HL-60 (cell line): ENCODE results near the gene ZFYVE9.
"Not testable (repeated sequence)": the region's sequence is repeated elsewhere in the genome, so short reads cannot be mapped to it uniquely, and the experiment has no call there.

Experiments used
- DNase-seq, 2 experiments: peaks; one replicate each; pipeline ENCODE4 v3.0.0-alpha.2; 2010 to 2020; ENCODE audit warnings: low read depth in 1 of 2, low spot score in 1 of 2
- H3K27ac ChIP-seq: fragments of 250-450 bp; sonication (Bioruptor Pico); replicated peaks from 2 replicates; pipeline ENCODE4 v1.5.1; 2020; ENCODE audit warnings: mild to moderate bottlenecking, moderate library complexity
- H3K27me3 ChIP-seq: fragments of 250-450 bp; sonication (Bioruptor Pico); 2 replicates; pipeline ENCODE4 v1.5.1; 2021; ENCODE audit warnings: mild to moderate bottlenecking, moderate library complexity; ENCODE audit not compliant: insufficient read depth, poor library complexity, severe bottlenecking
- H3K4me3 ChIP-seq: replicated peaks from 2 replicates; pipeline ENCODE4 v1.5.1; 2011; ENCODE audit warnings: mild to moderate bottlenecking, control low read depth, low read length; ENCODE audit not compliant: insufficient read depth
- CTCF ChIP-seq: IDR thresholded peaks from one replicate; pipeline ENCODE4 v1.5.1; 2011; ENCODE audit warnings: low read length, control low read depth, inconsistent platforms; ENCODE audit not compliant: insufficient read depth
- GABPA ChIP-seq: IDR thresholded peaks from 2 replicates; pipeline ENCODE4 v1.6.1; 2012; ENCODE audit warnings: low read depth
- POLR2AphosphoS5 ChIP-seq: IDR thresholded peaks from 2 replicates; pipeline ENCODE4 v1.6.1; 2012; ENCODE audit warnings: low read depth
- REST ChIP-seq: IDR thresholded peaks from 2 replicates; pipeline ENCODE4 v1.6.1; 2012; ENCODE audit warnings: low read depth; ENCODE audit not compliant: insufficient replicate concordance
- SPI1 ChIP-seq: IDR thresholded peaks from 2 replicates; pipeline ENCODE4 v1.6.1; 2012; ENCODE audit warnings: low read depth, mild to moderate bottlenecking, borderline replicate concordance

The ZFYVE9 gene

GRCh38 chr1:52166996-52167753 lies 25.3 kb downstream of the ZFYVE9 start:
- Histone ChIP-seq H3K27me3 (no peaks in the 10 kb centered on the region), H3K27ac (no peak overlapping the region), H3K4me3 (no peak overlapping the region)
- no peak for TF ChIP-seq CTCF
- no peak for TF ChIP-seq REST
- no peak for TF ChIP-seq SPI1
- DNase-seq = no peak

GRCh38 chr1:52168373-52169080 lies 26.6 kb downstream of the ZFYVE9 start:
- Histone ChIP-seq H3K27ac (no peak overlapping the region), H3K4me3 (no peak overlapping the region), H3K27me3 (no peaks in the 10 kb centered on the region)
- TF ChIP-seq REST = no peak
- DNase-seq = no peak

GRCh38 chr1:52171149-52171548 lies 29.3 kb downstream of the ZFYVE9 start:
- not testable (repeated sequence) for H3K4me3 ChIP-seq, DNase-seq, H3K27ac ChIP-seq, H3K27me3 ChIP-seq

- no peak overlapping the region for H3K4me3 ChIP-seq
- no peak overlapping the region for H3K27ac ChIP-seq
- TF ChIP-seq SPI1 (no peak), POLR2AphosphoS5 (no peak), GABPA (no peak), REST (no peak), CTCF (no peak)
- DNase-seq = no peak
- H3K27me3 ChIP-seq = no peaks in the 10 kb centered on the region
Observed at GRCh38 chr1:52179073-52179472, 37.2 kb downstream of the ZFYVE9 start.
